Measurements from ENCODE around the gene PSMB5.

Gene PSMB5

DNA sequence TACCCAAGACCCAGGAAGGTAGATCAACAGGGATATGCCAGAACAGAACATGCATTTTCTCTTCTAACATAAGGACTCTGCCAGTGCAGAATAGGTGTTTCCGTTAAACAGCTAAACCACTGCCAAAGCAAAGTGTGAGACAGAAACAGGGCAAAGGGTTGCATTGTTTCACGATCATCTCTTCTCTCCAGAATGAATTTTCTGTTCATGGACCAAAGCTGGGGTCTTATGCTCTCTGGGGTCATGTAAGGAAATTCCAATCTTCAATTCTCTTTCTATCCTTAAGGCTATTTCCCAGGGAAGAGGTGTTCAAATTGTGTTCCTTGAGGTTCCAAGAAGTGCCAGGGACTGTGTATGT, 10.9 kb downstream of the PSMB5 start:
- TF ChIP-seq, protein P1, sequence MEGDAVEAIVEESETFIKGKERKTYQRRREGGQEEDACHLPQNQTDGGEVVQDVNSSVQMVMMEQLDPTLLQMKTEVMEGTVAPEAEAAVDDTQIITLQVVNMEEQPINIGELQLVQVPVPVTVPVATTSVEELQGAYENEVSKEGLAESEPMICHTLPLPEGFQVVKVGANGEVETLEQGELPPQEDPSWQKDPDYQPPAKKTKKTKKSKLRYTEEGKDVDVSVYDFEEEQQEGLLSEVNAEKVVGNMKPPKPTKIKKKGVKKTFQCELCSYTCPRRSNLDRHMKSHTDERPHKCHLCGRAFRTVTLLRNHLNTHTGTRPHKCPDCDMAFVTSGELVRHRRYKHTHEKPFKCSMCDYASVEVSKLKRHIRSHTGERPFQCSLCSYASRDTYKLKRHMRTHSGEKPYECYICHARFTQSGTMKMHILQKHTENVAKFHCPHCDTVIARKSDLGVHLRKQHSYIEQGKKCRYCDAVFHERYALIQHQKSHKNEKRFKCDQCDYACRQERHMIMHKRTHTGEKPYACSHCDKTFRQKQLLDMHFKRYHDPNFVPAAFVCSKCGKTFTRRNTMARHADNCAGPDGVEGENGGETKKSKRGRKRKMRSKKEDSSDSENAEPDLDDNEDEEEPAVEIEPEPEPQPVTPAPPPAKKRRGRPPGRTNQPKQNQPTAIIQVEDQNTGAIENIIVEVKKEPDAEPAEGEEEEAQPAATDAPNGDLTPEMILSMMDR (IDR thresholded peaks at IDR 0.05) = no peak

GRCh38 chr14:23023022-23023794, 11.5 kb downstream of the PSMB5 start:
- TF ChIP-seq, protein P1 (IDR thresholded peaks at IDR 0.05) = no peak

DNA sequence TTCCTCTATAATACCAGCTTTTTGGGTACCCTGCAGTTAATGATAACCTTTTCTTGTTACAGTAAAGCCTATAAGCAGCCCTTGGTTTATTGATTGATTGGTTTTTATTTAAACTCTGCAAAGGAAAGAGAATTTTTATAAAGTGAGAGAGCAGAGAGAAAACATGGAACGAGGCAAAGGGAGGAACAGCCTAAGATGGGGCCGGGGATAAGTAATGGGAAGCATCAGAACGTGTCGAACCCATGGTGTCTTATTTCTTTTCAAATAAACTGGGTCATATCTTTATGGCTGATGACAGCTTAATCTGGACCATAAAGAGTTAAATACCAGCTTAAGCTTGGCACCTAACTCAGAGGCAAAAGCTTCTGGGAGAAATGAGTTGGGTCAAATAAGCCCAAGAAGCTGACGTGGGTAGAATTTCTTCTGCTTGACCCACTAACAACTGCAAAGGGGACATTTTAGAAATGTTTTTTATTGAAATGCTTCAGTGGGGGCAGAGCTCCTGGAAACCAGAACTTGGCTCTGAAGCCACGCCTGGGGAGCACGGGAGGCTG, 12.7 kb downstream of the PSMB5 start:
- TF ChIP-seq, protein P1 (IDR thresholded peaks at IDR 0.05) = no peak

DNA sequence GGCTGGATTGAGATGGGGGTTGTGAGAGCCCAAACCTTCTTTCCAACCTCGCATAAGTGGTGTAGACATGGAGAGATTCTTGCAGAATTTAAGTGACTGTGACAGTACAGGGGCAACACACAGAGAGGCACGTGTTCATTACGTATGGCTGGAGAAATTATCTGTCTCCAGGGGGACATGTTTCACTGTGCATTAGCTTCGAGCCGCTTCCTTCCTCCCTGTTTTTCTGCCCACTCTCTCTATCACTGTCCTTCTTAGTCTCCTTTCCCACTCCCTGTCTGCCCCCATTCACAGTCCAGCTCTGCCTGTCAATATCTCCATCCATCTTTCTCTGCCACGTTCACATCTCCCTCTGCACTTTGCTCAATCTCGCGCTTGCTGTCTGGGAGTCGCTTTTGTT, 13.3 kb downstream of the PSMB5 start:
- TF ChIP-seq, protein P1 (IDR thresholded peaks at IDR 0.05) = no peak

DNA sequence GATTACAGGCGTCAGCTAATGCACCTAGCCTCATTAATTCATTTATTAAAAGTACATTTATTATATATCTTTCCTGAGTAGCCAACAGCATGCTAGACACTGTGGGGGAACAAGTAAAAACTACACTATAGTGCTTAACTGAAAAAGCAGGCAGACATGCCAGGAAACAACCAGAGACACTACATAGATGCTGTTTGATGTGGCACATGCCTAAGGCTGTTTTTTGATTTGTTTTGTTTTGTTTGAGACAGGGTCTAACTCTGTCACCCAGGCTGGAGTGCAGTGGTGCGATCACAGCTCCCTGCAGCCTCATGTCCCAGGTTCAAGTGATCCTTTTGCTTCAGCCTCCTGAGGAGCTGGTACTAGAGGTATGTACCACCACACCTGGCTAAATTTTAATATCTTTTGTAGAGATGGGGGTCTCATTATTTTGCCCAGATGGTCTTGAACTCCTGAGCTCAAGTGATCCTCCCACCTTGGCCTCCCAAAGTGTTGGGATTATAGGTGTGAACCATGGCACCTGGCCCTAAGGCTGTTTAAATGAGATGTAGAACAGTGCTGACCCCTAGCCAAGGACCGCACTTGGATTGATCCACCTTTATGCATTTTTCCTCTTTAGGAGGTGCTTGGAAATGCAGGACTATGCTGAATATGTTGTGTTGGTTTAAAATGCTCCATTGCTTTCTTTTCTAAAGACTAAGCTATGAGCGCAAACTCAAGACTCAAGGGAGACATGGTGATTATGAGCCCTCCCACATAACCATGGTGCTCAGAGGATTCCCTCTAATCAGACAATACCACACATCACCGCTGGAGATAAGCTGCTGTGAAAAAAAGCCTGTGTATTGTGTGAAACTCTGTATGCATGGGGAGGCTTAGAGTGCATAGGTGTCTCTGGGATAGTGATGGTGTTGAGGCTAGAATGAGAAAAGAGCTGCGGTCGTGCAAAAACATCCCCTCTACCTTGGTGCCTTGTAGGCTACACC, 14.3 kb downstream of the PSMB5 start:
- TF ChIP-seq, protein P1 (IDR thresholded peaks at IDR 0.05) = no peak

DNA sequence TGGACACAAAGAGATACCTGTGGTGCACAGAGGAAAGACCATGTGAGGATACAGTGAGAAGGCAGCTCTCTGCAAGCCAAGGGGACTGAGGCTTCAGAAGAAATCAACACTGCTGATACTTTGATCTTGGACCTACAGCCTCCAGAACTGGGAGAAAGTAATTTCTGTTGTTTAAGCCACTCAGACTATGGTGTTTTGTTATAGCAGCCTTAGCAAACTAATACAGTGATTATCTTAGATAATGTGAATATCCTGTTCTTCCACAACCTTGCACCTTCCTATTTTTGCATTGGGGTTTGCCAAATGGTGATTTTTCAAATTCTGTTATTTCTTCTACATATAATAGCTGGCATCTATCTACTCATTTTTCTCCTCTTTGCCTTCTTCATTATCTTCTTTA, 16.6 kb downstream of the PSMB5 start:
- TF ChIP-seq, protein P1 (IDR thresholded peaks at IDR 0.05) = no peak

DNA sequence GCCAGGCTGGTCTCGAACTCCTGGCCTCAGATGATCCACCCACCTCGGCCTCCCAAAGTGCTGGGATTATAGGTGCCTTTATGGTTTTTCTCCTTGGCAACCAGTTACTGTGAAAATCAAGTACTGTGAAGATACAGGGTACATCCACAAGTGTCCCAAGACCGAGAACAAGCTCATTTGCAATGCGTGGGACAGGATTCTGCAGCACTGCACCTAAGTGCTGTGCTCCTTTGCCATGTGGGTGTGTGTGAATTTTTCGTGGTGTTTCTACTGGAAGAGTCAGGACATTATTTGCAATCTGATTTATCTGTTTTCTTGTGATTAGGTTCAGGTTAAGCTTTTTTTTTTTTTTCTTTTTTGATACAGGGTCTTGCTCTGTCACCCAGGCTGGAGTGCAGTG, 17.6 kb downstream of the PSMB5 start:
- TF ChIP-seq, protein P1 (IDR thresholded peaks at IDR 0.05) = no peak

All from LNCAP (cell line).